GM18505 (cell line): ENCODE results near the gene SERP1.

ENCODE experiments used
- ATAC-seq: cut with Tn5 transposase; IDR thresholded peaks from one replicate; pipeline ENCODE4 v1.9.1; 2021; ENCODE audit not compliant: unreplicated experiment
- POLR2A ChIP-seq: IDR thresholded peaks from 4 replicates; pipeline ENCODE4 v1.6.1; 2011; ENCODE audit warnings: borderline replicate concordance; ENCODE audit not compliant: insufficient read depth, insufficient read length; ENCODE audit errors: extremely low read depth

The SERP1 gene

GRCh38 chr3:150547045-150547741 lies 897 bp upstream of the SERP1 start:
- ATAC-seq: no peak

GRCh38 chr3:150545419-150546225 lies 674 bp downstream of the SERP1 start:
- ATAC-seq: no peak

More at GRCh38 chr3:150547045-150547741, 897 bp upstream of the SERP1 start:
- TF ChIP-seq POLR2A: no peak

GRCh38 chr3:150544726-150545125 lies 1.6 kb downstream of the SERP1 start:
- ATAC-seq: no peak
- no peak for TF ChIP-seq POLR2A

More at GRCh38 chr3:150545419-150546225, 674 bp downstream of the SERP1 start:
- TF ChIP-seq POLR2A: no peak

- TF ChIP-seq POLR2A: no peak
- ATAC-seq: no peak
Measured at GRCh38 chr3:150544041-150544440, 2.3 kb downstream of the SERP1 start.

- ATAC-seq: no peak
- no peak for TF ChIP-seq POLR2A
Measured at GRCh38 chr3:150543531-150543930, 2.8 kb downstream of the SERP1 start.

GRCh38 chr3:150543128-150543527 lies 3.2 kb downstream of the SERP1 start:
- no peak for TF ChIP-seq POLR2A
- no peak for ATAC-seq

- TF ChIP-seq POLR2A: no peak
- ATAC-seq: no peak
Measured at GRCh38 chr3:150540991-150541390, 5.3 kb downstream of the SERP1 start.

GRCh38 chr3:150540297-150540696 lies 6.0 kb downstream of the SERP1 start:
- TF ChIP-seq POLR2A: no peak
- ATAC-seq: no peak

GRCh38 chr3:150538324-150539208 lies 7.7 kb downstream of the SERP1 start:
- ATAC-seq: no peak
- TF ChIP-seq POLR2A: no peak

GRCh38 chr3:150535204-150535603 lies 11.1 kb downstream of the SERP1 start:
- no peak for TF ChIP-seq POLR2A
- no peak for ATAC-seq

GRCh38 chr3:150531775-150532174 lies 14.5 kb downstream of the SERP1 start:
- no peak for TF ChIP-seq POLR2A
- ATAC-seq: no peak

GRCh38 chr3:150528354-150528797 lies 17.9 kb downstream of the SERP1 start:
- TF ChIP-seq POLR2A: no peak
- ATAC-seq: no peak
